Measurements from ENCODE around the gene DDX59. TPM values are rescaled to one million over a fixed set of nuclear protein-coding genes. Genes with fewer than 3 reads are reported as not detected.
A peak's percentile ranks its signal among the peaks of the same experiment; 100 is the strongest.

The DDX59 gene
- total and polyA plus RNA-seq, 9 of the 15 experiments (the other 6 are each of a cell fraction or from before 2014, with no cell fraction given): 8.3 to 30.4 (median 19.8) TPM

DNA sequence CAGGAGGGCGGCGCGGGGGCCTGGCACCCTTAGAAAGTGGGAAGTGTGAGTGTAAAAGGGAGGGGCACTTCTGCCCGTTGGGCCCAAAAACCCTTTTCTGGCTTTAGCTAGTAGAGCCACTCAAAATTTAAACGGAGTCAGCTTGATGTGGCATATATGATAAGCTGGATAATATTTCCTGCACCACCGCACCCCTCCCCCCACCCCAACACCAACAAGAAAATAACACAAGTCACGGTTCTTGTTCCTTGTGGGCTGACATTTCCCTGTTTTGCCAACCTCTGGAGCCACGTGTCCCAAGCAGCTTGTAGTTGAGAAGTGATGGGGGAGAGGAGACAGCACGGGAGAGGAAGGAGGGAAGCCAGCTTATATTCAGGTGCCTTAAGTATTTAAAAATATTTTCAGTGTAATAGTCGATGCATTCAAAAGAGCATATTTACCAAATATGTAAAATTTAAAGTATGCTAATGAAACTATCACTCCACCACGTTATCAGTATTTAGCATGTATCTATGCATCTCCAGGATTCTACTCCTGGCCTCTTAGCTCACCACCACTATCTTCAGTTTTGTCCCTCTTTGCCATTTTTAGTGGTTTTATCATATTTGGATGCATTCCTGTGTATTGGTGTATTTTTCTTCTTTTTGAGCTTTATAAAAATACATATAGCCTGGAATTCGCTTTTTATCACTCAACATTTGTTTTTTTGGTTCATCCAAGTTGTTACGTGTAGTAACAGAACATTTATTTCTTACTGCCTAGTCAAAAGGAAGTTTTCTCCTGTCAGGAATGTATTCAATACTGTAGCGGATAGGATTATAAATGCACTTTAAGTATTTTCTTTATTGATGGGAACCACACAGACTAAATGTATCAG, 773 bp upstream of the DDX59 start:
- peak overlapping the region; percentile 98 for H3K27ac ChIP-seq (ENCODE audit: extremely low read depth, low read depth, low read length)
- CTCF ChIA-PET (ENCODE audit: low intra/inter-chr PET ratio): no interaction called here
- no peaks in the 10 kb centered on the region for H3K9me3 ChIP-seq (replicated peaks; ENCODE audit: control insufficient read depth, insufficient read depth, low read depth, low read length)
- FAIRE-seq (peak; percentile 81), ATAC-seq (peak; percentile 49), DNase-seq (ENCODE audit: extremely low read depth in 1 of 4, low spot score in 3 of 4) (peak; percentile 43 to 88 (median 62))
- H3K36me3 ChIP-seq (ENCODE audit: control insufficient read depth, insufficient read depth, low read length): peaks cover 10% of the 10 kb centered on the region; the same call in 2 of the 3 replicates
- peak overlapping the region; percentile 79 for H3K4me2 ChIP-seq (ENCODE audit: insufficient read depth, low read length)
- TSS peak; percentile 68 for BruUV-seq (replicated peaks)
- no peaks in the 10 kb centered on the region for H3K9me1 ChIP-seq (ENCODE audit: control insufficient read depth, insufficient read depth, low read length)
- in situ Hi-C loops (cut with MboI) (no loop called here), intact Hi-C loops (cut with micrococcal nuclease) (loop anchor here (1.0 to 2.0 kb wide), 3 partner anchors 30 to 68 kb away; partner anchors contain the start of genes CAMSAP2 and KIF14)
- peaks cover 13 to 20% of the 10 kb centered on the region in 2 experiments; a peak in 4 of 5 replicates for H3K4me1 ChIP-seq (replicated peaks in 1 of 2; ENCODE audit: control insufficient read depth in 2 of 2, insufficient read depth in 2 of 2, low read length in 2 of 2)
- peaks cover 27% of the 10 kb centered on the region for H3K79me2 ChIP-seq (ENCODE audit: control insufficient read depth, insufficient read depth, low read length)
- POLR2A ChIA-PET: interaction anchor here (0.5 to 3.2 kb wide), 31 partner anchors 10 to 638 kb away, joined by 3 to 28 read pairs (median 4); partner anchors contain the start of genes CAMSAP2 and KIF14
- no peaks in the 10 kb centered on the region for H4K20me1 ChIP-seq (replicated peaks; ENCODE audit: control insufficient read depth, insufficient read depth, low read length)
- peak overlapping the region; percentile 83 for H3K4me3 ChIP-seq
- peak overlapping the region; percentile 85 to 98 for H3K9ac ChIP-seq (ENCODE audit: insufficient read depth in 1 of 2, low read depth in 2 of 2, low read length in 2 of 2)
- WGBS (ENCODE audit: insufficient coverage, low coverage, missing lambda C conversion rate): 2% methylated on average over 14 of the region's 14 CpGs
- peak overlapping the region; percentile 88 for H2AFZ ChIP-seq (ENCODE audit: low read depth, low read length)
- no peaks in the 10 kb centered on the region for H3K27me3 ChIP-seq (ENCODE audit: control insufficient read depth in 2 of 2, insufficient read depth in 2 of 2, low read length in 2 of 2)
- TF ChIP-seq PRDM10 (IDR thresholded peaks at IDR 0.05; ENCODE audit: partially characterized antibody) (peak; percentile 66), NFATC3 (IDR thresholded peaks at IDR 0.05) (0 out of 2 replicates have a peak, but pooled peaks have one; percentile 4), TAF1 (IDR thresholded peaks at IDR 0.05; ENCODE audit: control insufficient read depth, extremely low read depth, insufficient read depth, low read length, severe bottlenecking) (peak; percentile 80), RNF2 (IDR thresholded peaks at IDR 0.05) (peak; percentile 83), NCOA1 (IDR thresholded peaks at IDR 0.05; ENCODE audit: low read depth) (peak; percentile 29; the same call in 1 of the 2 replicates), ZC3H11A (IDR thresholded peaks at IDR 0.05; ENCODE audit: low read depth, low read length) (no peak), PYGO2 (tag; IDR thresholded peaks at IDR 0.05) (0 out of 2 replicates have a peak, but pooled peaks have one; percentile 27), TGIF2 (CRISPR knock-in tag; IDR thresholded peaks at IDR 0.05) (peak; percentile 10; the same call in 1 of the 2 replicates), MEIS2 (IDR thresholded peaks at IDR 0.05; ENCODE audit: partially characterized antibody) (peak; percentile 37), GATA2 (CRISPR knock-in tag; IDR thresholded peaks at IDR 0.05) (no peak), RBM14 (IDR thresholded peaks at IDR 0.05; ENCODE audit: borderline replicate concordance, insufficient read depth, low read depth, low read length) (no peak), XRCC3 (IDR thresholded peaks at IDR 0.05) (0 out of 2 replicates have a peak, but pooled peaks have one; percentile 39)
- TF ChIP-seq, protein P1, sequence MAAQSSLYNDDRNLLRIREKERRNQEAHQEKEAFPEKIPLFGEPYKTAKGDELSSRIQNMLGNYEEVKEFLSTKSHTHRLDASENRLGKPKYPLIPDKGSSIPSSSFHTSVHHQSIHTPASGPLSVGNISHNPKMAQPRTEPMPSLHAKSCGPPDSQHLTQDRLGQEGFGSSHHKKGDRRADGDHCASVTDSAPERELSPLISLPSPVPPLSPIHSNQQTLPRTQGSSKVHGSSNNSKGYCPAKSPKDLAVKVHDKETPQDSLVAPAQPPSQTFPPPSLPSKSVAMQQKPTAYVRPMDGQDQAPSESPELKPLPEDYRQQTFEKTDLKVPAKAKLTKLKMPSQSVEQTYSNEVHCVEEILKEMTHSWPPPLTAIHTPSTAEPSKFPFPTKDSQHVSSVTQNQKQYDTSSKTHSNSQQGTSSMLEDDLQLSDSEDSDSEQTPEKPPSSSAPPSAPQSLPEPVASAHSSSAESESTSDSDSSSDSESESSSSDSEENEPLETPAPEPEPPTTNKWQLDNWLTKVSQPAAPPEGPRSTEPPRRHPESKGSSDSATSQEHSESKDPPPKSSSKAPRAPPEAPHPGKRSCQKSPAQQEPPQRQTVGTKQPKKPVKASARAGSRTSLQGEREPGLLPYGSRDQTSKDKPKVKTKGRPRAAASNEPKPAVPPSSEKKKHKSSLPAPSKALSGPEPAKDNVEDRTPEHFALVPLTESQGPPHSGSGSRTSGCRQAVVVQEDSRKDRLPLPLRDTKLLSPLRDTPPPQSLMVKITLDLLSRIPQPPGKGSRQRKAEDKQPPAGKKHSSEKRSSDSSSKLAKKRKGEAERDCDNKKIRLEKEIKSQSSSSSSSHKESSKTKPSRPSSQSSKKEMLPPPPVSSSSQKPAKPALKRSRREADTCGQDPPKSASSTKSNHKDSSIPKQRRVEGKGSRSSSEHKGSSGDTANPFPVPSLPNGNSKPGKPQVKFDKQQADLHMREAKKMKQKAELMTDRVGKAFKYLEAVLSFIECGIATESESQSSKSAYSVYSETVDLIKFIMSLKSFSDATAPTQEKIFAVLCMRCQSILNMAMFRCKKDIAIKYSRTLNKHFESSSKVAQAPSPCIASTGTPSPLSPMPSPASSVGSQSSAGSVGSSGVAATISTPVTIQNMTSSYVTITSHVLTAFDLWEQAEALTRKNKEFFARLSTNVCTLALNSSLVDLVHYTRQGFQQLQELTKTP (IDR thresholded peaks at IDR 0.05; ENCODE audit: low read depth in 1 of 2, partially characterized antibody in 2 of 2): peak; percentile 59 to 82

All from K562 (cell line).